GM12891 (cell line): ENCODE data around the gene ST3GAL4.
"Not testable (repeated sequence)": the region's sequence is repeated elsewhere in the genome, so short reads cannot be mapped to it uniquely, and the experiment has no call there.

Experiments
- PAX5 ChIP-seq: IDR thresholded peaks from 2 replicates; pipeline ENCODE4 v1.6.1; 2011; ENCODE audit warnings: low read length, moderate library complexity, mild to moderate bottlenecking; ENCODE audit not compliant: insufficient read depth, severe bottlenecking
- POLR2A ChIP-seq: IDR thresholded peaks from 2 replicates; pipeline ENCODE4 v1.6.1; 2011; ENCODE audit warnings: low read depth, low read length, control low read depth
- POLR2AphosphoS5 ChIP-seq: IDR thresholded peaks from 2 replicates; pipeline ENCODE4 v1.6.1; 2011; ENCODE audit warnings: low read depth, low read length, control low read depth
- SPI1 ChIP-seq: IDR thresholded peaks from 2 replicates; pipeline ENCODE4 v1.6.1; 2011; ENCODE audit warnings: low read depth, low read length, control low read depth
- TAF1 ChIP-seq: IDR thresholded peaks from 2 replicates; pipeline ENCODE4 v1.6.1; 2011; ENCODE audit warnings: low read depth, low read length, control low read depth

GRCh38 chr11:126395784-126396183 is 40.3 kb downstream of the ST3GAL4 start:
- not testable (repeated sequence) for TF ChIP-seq POLR2A, TAF1, POLR2AphosphoS5, PAX5, SPI1
